ENCODE data around the gene HAUS8.

DNA sequence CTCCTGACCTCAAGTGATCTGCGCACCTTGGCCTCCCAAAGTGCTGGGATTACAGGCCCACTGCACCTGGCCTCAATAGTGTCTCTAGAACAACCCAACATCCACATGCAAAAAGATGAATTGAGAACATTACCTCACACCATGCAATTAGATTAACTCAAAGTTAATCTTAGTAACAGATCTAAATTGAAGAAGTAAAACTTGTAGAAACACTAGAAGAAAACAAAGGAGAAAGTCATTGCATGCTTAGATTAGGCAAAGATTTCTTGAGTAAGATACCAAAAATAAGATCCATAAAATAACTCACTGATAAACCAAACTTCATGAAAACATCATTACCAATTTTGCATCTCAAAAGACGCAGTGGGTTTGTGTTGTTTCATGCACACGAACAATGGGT, 51.4 kb downstream of the HAUS8 start:
- TF ChIP-seq TAF1 (IDR thresholded peaks at IDR 0.05; ENCODE audit: low read depth, low read length), result no peak
- TF ChIP-seq POLR2A (IDR thresholded peaks at IDR 0.05; ENCODE audit: low read depth, low read length), result no peak
- TF ChIP-seq SPI1 (IDR thresholded peaks at IDR 0.05; ENCODE audit: low read depth, low read length), result no peak
- no peak for TF ChIP-seq POLR2AphosphoS5 (IDR thresholded peaks at IDR 0.05; ENCODE audit: low read depth, low read length)
